PC-3 (cell line): ENCODE results near the gene LCE1B. TPM values are rescaled to one million over a fixed set of nuclear protein-coding genes. Genes with fewer than 3 reads are reported as not detected.

Experiments
- ATAC-seq: fragments of 200-7000 bp; cut with Tn5 transposase; 2 replicates; pipeline ENCODE4 v1.9.1; 2020; ENCODE audit warnings: mild to moderate bottlenecking, moderate library complexity
- BruUV-seq: library from RNA; stranded (reverse); fragments of 400-500 nt; replicated peaks from 2 replicates; lab custom pipeline; 2021; lab: Mats Ljungman, UMichigan
- CTCF ChIA-PET: fragments of 300-600 bp; sonication (Branson Sonifier 250); formaldehyde crosslinking; loops from one replicate; lab custom pipeline; 2022; ENCODE audit warnings: antibody characterized with exemption; lab: Charles Lee
- POLR2A ChIA-PET: fragments of 300-600 bp; sonication (Branson Sonifier 250); formaldehyde crosslinking; loops from one replicate; lab custom pipeline; 2022; ENCODE audit warnings: antibody characterized with exemption; ENCODE audit not compliant: unreplicated experiment; lab: Charles Lee
- DNase-seq: peaks from one replicate; pipeline ENCODE4 v3.0.0-alpha.2; 2015
- H2AFZ ChIP-seq: fragments of 300-600 bp; sonication (generic); 2 replicates; pipeline ENCODE4 v1.6.0; 2016; ENCODE audit warnings: antibody characterized with exemption, low read length
- H3F3A ChIP-seq: fragments of 300-600 bp; sonication (generic); one replicate; pipeline ENCODE4 v1.6.0; 2017; ENCODE audit warnings: antibody characterized with exemption, low read length, control low read depth, mild to moderate bottlenecking; ENCODE audit not compliant: unreplicated experiment
- H3K27ac ChIP-seq: fragments of 300-600 bp; sonication (generic); 2 replicates; pipeline ENCODE4 v1.5.1; 2016; ENCODE audit warnings: mild to moderate bottlenecking, low read length
- H3K27me3 ChIP-seq: fragments of 300-600 bp; sonication (generic); 2 replicates; pipeline ENCODE4 v1.6.1; 2016; ENCODE audit warnings: low read length, mixed read lengths
- H3K36me3 ChIP-seq: fragments of 300-600 bp; sonication (generic); 2 replicates; pipeline ENCODE4 v1.6.1; 2016; ENCODE audit warnings: low read depth, mixed run types, low read length, mixed read lengths
- H3K4me1 ChIP-seq: fragments of 300-600 bp; sonication (generic); 2 replicates; pipeline ENCODE4 v1.5.1; 2016; ENCODE audit warnings: low read length; ENCODE audit not compliant: insufficient read depth
- H3K4me2 ChIP-seq: fragments of 300-600 bp; sonication (generic); 2 replicates; pipeline ENCODE4 v1.6.0; 2016; ENCODE audit warnings: low read length
- H3K4me3 ChIP-seq: fragments of 300-600 bp; sonication (generic); 2 replicates; pipeline ENCODE4 v1.5.1; 2016; ENCODE audit warnings: mild to moderate bottlenecking, low read length, mixed read lengths
- H3K79me2 ChIP-seq: fragments of 300-600 bp; sonication (generic); 2 replicates; pipeline ENCODE4 v1.6.1; 2017; ENCODE audit warnings: low read length, mixed read lengths
- H3K9ac ChIP-seq: fragments of 300-600 bp; sonication (generic); 2 replicates; pipeline ENCODE4 v1.6.0; 2016; ENCODE audit warnings: mild to moderate bottlenecking, low read length
- H3K9me2 ChIP-seq: fragments of 300-600 bp; sonication (generic); replicated peaks from 2 replicates; pipeline ENCODE4 v1.6.1; 2016; ENCODE audit warnings: mixed run types, low read length, mixed read lengths
- H3K9me3 ChIP-seq: fragments of 300-600 bp; sonication (generic); 2 replicates; pipeline ENCODE4 v1.6.1; 2016; ENCODE audit warnings: low read length, mixed read lengths
- H4K20me1 ChIP-seq: fragments of 300-600 bp; sonication (generic); 2 replicates; pipeline ENCODE4 v1.6.1; 2016; ENCODE audit warnings: low read length, mixed read lengths
- EZH2 ChIP-seq: fragments of 300-600 bp; sonication (generic); IDR thresholded peaks from one replicate; pipeline ENCODE4 v1.6.1; 2017; ENCODE audit warnings: antibody characterized with exemption, mild to moderate bottlenecking, low read length; ENCODE audit not compliant: unreplicated experiment
- EZH2phosphoT487 ChIP-seq: fragments of 300-600 bp; sonication (generic); IDR thresholded peaks from 2 replicates; pipeline ENCODE4 v1.6.1; 2018; ENCODE audit warnings: mild to moderate bottlenecking, antibody characterized with exemption, low read length, borderline replicate concordance
- intact Hi-C: fragments of 100-400 bp; cut with micrococcal nuclease; formaldehyde crosslinking; loops from 2 replicates; pipeline ENCODE4 v1.9.0; 2023
- total RNA-seq: library from RNA; depleted of rRNA; stranded (reverse); fragments of >200 nt; gene quantifications from 2 replicates; pipeline ENCODE4 v1.2.3, GENCODE V29; 2014
- TF ChIP-seq, protein P1 (sequence below): fragments of 300-600 bp; sonication (generic); conservative IDR thresholded peaks from 2 replicates; pipeline ENCODE4 v1.5.1; 2017; ENCODE audit warnings: antibody characterized with exemption, low read depth, mild to moderate bottlenecking, low read length

The LCE1B gene
- total RNA-seq, 1 experiment from 2014 or later = not detected

GRCh38 chr1:152855661-152856060 is 43.9 kb downstream of the LCE1B start:
- TF ChIP-seq EZH2 (no peak), EZH2phosphoT487 (no peak)
- TF ChIP-seq, protein P1, sequence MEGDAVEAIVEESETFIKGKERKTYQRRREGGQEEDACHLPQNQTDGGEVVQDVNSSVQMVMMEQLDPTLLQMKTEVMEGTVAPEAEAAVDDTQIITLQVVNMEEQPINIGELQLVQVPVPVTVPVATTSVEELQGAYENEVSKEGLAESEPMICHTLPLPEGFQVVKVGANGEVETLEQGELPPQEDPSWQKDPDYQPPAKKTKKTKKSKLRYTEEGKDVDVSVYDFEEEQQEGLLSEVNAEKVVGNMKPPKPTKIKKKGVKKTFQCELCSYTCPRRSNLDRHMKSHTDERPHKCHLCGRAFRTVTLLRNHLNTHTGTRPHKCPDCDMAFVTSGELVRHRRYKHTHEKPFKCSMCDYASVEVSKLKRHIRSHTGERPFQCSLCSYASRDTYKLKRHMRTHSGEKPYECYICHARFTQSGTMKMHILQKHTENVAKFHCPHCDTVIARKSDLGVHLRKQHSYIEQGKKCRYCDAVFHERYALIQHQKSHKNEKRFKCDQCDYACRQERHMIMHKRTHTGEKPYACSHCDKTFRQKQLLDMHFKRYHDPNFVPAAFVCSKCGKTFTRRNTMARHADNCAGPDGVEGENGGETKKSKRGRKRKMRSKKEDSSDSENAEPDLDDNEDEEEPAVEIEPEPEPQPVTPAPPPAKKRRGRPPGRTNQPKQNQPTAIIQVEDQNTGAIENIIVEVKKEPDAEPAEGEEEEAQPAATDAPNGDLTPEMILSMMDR = no peak
- no peak overlapping the region for H2AFZ ChIP-seq
- H3K4me3 ChIP-seq = no peak overlapping the region
- H3K9ac ChIP-seq = no peak overlapping the region
- DNase-seq (no peak), ATAC-seq (no peak)
- no peaks in the 10 kb centered on the region for H3K36me3 ChIP-seq
- POLR2A ChIA-PET = no interaction called here
- no peaks in the 10 kb centered on the region for H3F3A ChIP-seq
- CTCF ChIA-PET = no interaction called here
- H3K4me1 ChIP-seq = no peaks in the 10 kb centered on the region
- no peak overlapping the region for H3K4me2 ChIP-seq
- intact Hi-C loops = no loop called here
- H3K9me2 ChIP-seq = no peaks in the 10 kb centered on the region
- no TSS peak for BruUV-seq
- no peaks in the 10 kb centered on the region for H4K20me1 ChIP-seq
- no peaks in the 10 kb centered on the region for H3K9me3 ChIP-seq
- peaks cover 9% of the 10 kb centered on the region; the same call in 1 of the 2 replicates for H3K27me3 ChIP-seq
- H3K27ac ChIP-seq = no peak overlapping the region
- H3K79me2 ChIP-seq = no peaks in the 10 kb centered on the region

DNA sequence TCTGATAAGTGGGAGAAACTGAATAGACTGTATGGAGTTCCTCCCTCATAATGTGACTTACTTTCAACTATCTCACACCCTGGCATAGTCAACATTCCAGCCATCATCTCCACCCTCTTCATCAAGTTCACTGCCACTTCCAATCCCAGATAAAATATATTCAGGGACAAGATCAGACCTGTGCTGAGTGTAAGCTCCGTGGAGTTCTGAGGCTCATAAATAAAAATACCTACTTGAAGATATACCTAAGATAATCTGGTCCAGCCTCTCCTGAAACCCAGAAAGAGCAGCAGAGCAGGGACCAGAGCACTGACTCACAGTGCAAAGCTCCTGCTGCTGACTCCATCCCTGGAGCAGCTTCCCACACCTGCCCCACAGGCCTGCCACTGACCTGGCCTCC is 46.3 kb downstream of the LCE1B start:
- intact Hi-C loops = no loop called here
- no peak overlapping the region for H3K4me3 ChIP-seq
- H3K27me3 ChIP-seq = peaks cover 20% of the 10 kb centered on the region
- TF ChIP-seq, protein P1 = no peak
- no peak for TF ChIP-seq EZH2phosphoT487
- no peak for TF ChIP-seq EZH2
- H3F3A ChIP-seq = no peaks in the 10 kb centered on the region
- no peak overlapping the region for H3K9ac ChIP-seq
- no peaks in the 10 kb centered on the region for H3K4me1 ChIP-seq
- no TSS peak for BruUV-seq
- no peaks in the 10 kb centered on the region for H3K9me2 ChIP-seq
- H3K79me2 ChIP-seq = no peaks in the 10 kb centered on the region
- no peaks in the 10 kb centered on the region for H4K20me1 ChIP-seq
- DNase-seq (no peak), ATAC-seq (no peak)
- ChIA-PET CTCF (no interaction called here), POLR2A (no interaction called here)
- no peak overlapping the region for H3K4me2 ChIP-seq
- no peaks in the 10 kb centered on the region for H3K9me3 ChIP-seq
- H3K36me3 ChIP-seq = no peaks in the 10 kb centered on the region
- no peak overlapping the region for H2AFZ ChIP-seq
- no peak overlapping the region for H3K27ac ChIP-seq

DNA sequence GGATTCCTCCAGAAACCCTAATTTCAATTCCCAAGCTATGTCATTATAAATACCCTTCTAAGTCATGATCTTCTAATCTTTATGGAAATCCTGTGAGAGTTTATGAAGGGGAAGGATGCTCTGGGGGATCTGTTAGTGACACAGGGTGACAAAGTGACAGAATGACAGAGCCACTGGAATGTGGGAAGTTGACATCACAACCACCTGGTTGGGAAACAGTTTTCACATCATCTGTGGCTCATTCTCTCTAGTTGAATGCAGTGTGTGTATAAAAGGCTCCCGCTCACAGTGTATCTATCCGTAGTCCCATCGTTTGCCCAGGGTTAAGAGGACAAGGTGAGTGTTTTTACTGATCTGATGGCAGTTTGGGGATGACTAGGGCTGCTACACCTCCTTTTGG is 47.9 kb downstream of the LCE1B start, which contains the start of gene LCE7A:
Gene LCE7A (plus strand): TSS at position 301 of the 400 bp plus-strand sequence. CDS start 702 bp downstream, outside the sequence.
- TF ChIP-seq, protein P1 = no peak
- TF ChIP-seq EZH2 = no peak
- no peak for TF ChIP-seq EZH2phosphoT487
- Histone ChIP-seq H3K9me3 (no peaks in the 10 kb centered on the region), H3K79me2 (no peaks in the 10 kb centered on the region), H3F3A (no peaks in the 10 kb centered on the region), H3K4me1 (no peaks in the 10 kb centered on the region), H3K27ac (no peak within 1 kb of the TSS), H3K4me3 (no peak within 1 kb of the TSS), H3K4me2 (no peak within 1 kb of the TSS), H4K20me1 (no peaks in the 10 kb centered on the region), H3K36me3 (no peaks in the 10 kb centered on the region), H3K27me3 (peaks cover 19% of the 10 kb centered on the region), H3K9me2 (no peaks in the 10 kb centered on the region), H3K9ac (no peak within 1 kb of the TSS), H2AFZ (no peak within 1 kb of the TSS)
- CTCF ChIA-PET = no interaction called here
- BruUV-seq = no TSS peak
- DNase-seq (no peak), ATAC-seq (no peak)
- POLR2A ChIA-PET = no interaction called here
- intact Hi-C loops = no loop called here
